ENCODE data around the gene COL20A1. TPM values are rescaled to one million over a fixed set of nuclear protein-coding genes. Genes with fewer than 3 reads are reported as not detected.

COL20A1 gene
- total and polyA plus RNA-seq, 8 donors, result 0.53 to 2.4 TPM; not detected in 6

DNA sequence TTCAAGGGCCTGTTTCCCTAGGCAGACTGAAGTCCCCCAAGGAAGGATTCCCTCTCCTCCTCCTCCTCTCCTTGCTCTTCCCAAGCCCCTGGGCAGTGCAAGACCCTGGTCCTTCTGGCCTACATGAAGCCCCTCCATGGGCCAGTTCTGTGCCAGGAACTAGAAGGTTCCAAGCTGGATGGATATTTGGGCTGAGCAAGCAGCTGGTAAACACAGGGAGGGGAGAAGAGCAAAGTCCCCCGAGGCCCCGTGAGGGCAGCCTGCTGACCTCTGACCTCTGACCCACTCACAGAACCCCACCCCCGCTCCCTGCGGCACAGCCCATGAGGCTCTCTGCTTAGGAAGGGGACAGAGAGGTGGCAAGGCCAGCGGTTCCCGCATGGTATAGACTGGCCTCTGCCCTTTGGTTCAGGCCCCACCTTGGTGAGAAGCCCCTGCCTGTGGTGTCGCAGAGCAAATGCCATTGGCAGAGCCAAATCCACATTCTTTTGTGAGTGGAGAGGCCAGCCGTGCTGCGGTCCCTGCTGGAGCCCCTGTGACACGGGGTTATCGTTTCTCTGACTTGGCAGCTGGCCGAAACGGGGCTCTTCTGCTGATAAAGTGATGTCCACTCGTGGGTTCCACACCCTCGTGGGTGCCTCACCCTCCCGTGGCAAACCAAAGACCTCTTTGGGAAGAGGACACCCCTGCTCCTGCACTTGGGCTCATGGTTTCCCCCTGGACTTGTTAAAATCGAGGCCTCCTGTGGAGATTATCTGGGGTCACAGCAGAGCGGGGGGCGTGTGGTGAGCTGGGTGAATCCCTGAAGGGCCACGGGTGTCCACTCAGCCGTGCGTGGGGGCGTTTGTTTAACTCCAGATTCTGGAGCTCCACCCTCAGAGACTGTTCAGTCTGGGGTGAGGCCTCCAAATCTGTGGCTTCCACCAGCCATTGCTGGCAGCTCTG, 70.3 kb downstream of the COL20A1 start:
- Histone ChIP-seq H3K4me3 (no peak overlapping the region), H3K27me3 (peaks cover 9 to 98% (median 59%) of the 10 kb centered on the region in 3 donors), H3K27ac (no peak overlapping the region), H3K36me3 (no peaks in the 10 kb centered on the region), H3K9me3 (no peaks in the 10 kb centered on the region), H3K4me1 (peaks cover 0 to 17% (median 10%) of the 10 kb centered on the region in 4 donors)
- WGBS, 5 donors, result 40 to 58% (median 48%) methylated on average over 7 to 23 of the region's 23 CpGs
- intact Hi-C loops (cut with DNase I; ENCODE audit: low total_unique reads), result no loop called here
- TF ChIP-seq, protein P1, sequence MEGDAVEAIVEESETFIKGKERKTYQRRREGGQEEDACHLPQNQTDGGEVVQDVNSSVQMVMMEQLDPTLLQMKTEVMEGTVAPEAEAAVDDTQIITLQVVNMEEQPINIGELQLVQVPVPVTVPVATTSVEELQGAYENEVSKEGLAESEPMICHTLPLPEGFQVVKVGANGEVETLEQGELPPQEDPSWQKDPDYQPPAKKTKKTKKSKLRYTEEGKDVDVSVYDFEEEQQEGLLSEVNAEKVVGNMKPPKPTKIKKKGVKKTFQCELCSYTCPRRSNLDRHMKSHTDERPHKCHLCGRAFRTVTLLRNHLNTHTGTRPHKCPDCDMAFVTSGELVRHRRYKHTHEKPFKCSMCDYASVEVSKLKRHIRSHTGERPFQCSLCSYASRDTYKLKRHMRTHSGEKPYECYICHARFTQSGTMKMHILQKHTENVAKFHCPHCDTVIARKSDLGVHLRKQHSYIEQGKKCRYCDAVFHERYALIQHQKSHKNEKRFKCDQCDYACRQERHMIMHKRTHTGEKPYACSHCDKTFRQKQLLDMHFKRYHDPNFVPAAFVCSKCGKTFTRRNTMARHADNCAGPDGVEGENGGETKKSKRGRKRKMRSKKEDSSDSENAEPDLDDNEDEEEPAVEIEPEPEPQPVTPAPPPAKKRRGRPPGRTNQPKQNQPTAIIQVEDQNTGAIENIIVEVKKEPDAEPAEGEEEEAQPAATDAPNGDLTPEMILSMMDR (IDR thresholded peaks at IDR 0.05), result no peak
- TF ChIP-seq EP300 (IDR thresholded peaks at IDR 0.05), result no peak
- no peak for DNase-seq

DNA sequence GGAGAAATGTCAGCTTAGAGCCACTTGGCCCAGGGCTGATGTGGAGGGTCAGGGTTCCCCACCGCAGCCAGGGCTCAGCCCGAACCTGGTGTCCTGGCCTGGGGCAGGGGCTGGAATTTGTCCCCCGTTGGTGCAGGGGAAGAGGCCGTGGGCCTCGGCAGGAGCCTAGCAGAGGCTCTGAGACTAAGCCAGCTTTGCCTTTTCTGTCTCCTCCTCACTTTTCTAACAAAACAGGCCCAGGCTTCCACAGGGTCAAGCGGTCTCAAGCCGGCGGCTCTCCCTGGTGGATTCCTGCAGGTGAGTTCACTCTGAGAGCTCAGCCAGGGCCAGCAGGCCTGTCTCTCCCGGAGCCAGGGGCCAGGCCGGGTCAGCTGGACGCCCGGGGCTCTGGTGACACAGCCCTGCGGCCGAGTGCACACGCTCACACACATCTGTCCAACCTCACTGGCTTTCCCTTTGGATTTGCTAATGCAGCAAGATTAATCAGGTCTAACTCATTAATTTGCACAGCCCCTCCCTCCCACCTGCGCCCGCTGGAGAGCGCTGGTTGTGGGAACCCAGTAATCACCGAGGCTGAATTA, 71.1 kb downstream of the COL20A1 start:
- WGBS, 5 donors, result 70 to 78% (median 73%) methylated on average over 12 to 19 of the region's 19 CpGs
- Histone ChIP-seq H3K27ac (no peak overlapping the region), H3K4me1 (peaks cover 0 to 15% (median 9%) of the 10 kb centered on the region in 4 donors), H3K36me3 (no peaks in the 10 kb centered on the region), H3K4me3 (no peak overlapping the region), H3K9me3 (no peaks in the 10 kb centered on the region), H3K27me3 (peaks cover 9 to 96% (median 56%) of the 10 kb centered on the region in 3 donors)
- no peak for TF ChIP-seq POLR2AphosphoS5 (IDR thresholded peaks at IDR 0.05)
- TF ChIP-seq, protein P1 (IDR thresholded peaks at IDR 0.05), result no peak
- TF ChIP-seq EP300 (IDR thresholded peaks at IDR 0.05), result no peak
- TF ChIP-seq POLR2A (IDR thresholded peaks at IDR 0.05), result no peak
- intact Hi-C loops (cut with DNase I; ENCODE audit: low total_unique reads), result no loop called here
- DNase-seq, result no peak

DNA sequence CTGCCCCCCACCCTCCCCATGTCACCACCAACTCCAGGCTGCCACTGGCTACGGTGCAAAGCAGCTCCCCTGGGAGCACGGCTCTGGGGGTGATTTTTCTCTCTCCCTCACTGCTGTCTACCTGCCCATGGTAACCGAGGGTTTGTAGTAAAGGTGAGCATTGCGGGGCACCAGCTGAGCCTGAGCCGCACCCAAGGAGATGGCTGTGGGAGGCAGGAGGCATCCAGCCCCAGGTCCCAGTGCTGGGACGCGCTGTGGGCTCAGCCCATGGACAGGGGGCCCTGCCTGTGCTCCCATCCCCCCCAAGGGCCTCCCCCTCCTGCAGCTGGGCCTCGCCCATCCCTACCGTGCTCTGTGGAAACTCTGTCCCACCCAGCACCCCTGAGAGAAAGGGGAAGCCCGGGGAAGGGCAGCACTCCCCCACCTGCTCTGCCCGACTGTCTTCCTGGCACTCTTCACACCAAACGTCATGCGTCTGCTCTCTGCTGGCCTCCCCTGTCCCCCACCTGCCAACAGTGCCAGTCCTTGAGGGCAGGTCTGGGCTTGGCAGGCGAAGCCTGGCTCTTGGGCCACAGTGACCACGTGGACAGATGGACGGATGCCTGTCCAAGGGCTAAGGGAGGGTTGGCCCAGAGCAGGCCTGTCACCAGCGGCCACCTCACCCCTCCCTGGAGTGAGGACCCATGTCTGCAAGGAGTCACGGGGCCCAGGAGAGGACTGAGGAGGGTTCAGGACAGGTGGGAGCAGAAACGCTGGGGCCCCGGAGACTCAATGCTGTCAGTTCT, 72.0 kb downstream of the COL20A1 start:
- Histone ChIP-seq H3K4me3 (no peak overlapping the region), H3K27me3 (peaks cover 9 to 96% (median 47%) of the 10 kb centered on the region in 3 donors), H3K36me3 (no peaks in the 10 kb centered on the region), H3K9me3 (no peaks in the 10 kb centered on the region), H3K4me1 (peaks cover 0 to 15% (median 9%) of the 10 kb centered on the region in 4 donors), H3K27ac (no peak overlapping the region)
- WGBS, 5 donors, result 67 to 79% (median 74%) methylated on average over 18 to 20 of the region's 20 CpGs
- DNase-seq, result no peak
- TF ChIP-seq POLR2AphosphoS5 (IDR thresholded peaks at IDR 0.05) (no peak), POLR2A (IDR thresholded peaks at IDR 0.05) (no peak), EP300 (IDR thresholded peaks at IDR 0.05) (no peak)
- TF ChIP-seq, protein P1 (IDR thresholded peaks at IDR 0.05), result no peak
- intact Hi-C loops (cut with DNase I; ENCODE audit: low total_unique reads), result no loop called here

Data from stomach (tissue), 9 donors.